NCI-H82 (cell line): ENCODE data around the gene CD79A.

ENCODE experiments used
- DNase-seq: peaks from one replicate; lab custom pipeline; 2025; lab: John Stamatoyannopoulos, UW

The CD79A gene

GRCh38 chr19:41883821-41884733 is 7.0 kb downstream of the CD79A start:
- DNase-seq, result peak; percentile 99

- DNase-seq, result no peak
These were observed 10.0 kb downstream of the CD79A start for GRCh38 chr19:41886761-41887710.

- no peak for DNase-seq
These were observed 10.8 kb downstream of the CD79A start for GRCh38 chr19:41887711-41888382.

- DNase-seq, result no peak
These were observed 11.8 kb downstream of the CD79A start for GRCh38 chr19:41888926-41889325.

- no peak for DNase-seq
These were observed 12.8 kb downstream of the CD79A start for GRCh38 chr19:41889896-41890295.

- no peak for DNase-seq
These were observed 13.9 kb downstream of the CD79A start for GRCh38 chr19:41890936-41891335.

GRCh38 chr19:41892173-41892902 is 15.3 kb downstream of the CD79A start:
- no peak for DNase-seq

- peak; percentile 48 for DNase-seq
These were observed 16.8 kb downstream of the CD79A start for GRCh38 chr19:41893899-41894298.

GRCh38 chr19:41894350-41894749 is 17.3 kb downstream of the CD79A start:
- no peak for DNase-seq

GRCh38 chr19:41895745-41896580 is 18.9 kb downstream of the CD79A start:
- peak; percentile 79 for DNase-seq

- no peak for DNase-seq
These were observed 19.5 kb downstream of the CD79A start for GRCh38 chr19:41896581-41896942.

- DNase-seq, result no peak
These were observed 20.1 kb downstream of the CD79A start for GRCh38 chr19:41897181-41897580.

GRCh38 chr19:41897820-41898219 is 20.7 kb downstream of the CD79A start:
- no peak for DNase-seq

GRCh38 chr19:41898235-41898634 is 21.2 kb downstream of the CD79A start:
- DNase-seq, result no peak

GRCh38 chr19:41901707-41902360 is 24.8 kb downstream of the CD79A start:
- DNase-seq, result no peak

- no peak for DNase-seq
These were observed 25.5 kb downstream of the CD79A start for GRCh38 chr19:41902594-41902993.

- DNase-seq, result no peak
These were observed 26.3 kb downstream of the CD79A start for GRCh38 chr19:41903193-41903953.

- DNase-seq, result no peak
These were observed 27.2 kb downstream of the CD79A start for GRCh38 chr19:41904118-41904870.
